ENCODE results near the gene ENTHD1. TPM values are rescaled to one million over a fixed set of nuclear protein-coding genes. Genes with fewer than 3 reads are reported as not detected.

ENTHD1 gene
- total RNA-seq, 2 experiments from 2014 or later = 0.34 TPM

DNA sequence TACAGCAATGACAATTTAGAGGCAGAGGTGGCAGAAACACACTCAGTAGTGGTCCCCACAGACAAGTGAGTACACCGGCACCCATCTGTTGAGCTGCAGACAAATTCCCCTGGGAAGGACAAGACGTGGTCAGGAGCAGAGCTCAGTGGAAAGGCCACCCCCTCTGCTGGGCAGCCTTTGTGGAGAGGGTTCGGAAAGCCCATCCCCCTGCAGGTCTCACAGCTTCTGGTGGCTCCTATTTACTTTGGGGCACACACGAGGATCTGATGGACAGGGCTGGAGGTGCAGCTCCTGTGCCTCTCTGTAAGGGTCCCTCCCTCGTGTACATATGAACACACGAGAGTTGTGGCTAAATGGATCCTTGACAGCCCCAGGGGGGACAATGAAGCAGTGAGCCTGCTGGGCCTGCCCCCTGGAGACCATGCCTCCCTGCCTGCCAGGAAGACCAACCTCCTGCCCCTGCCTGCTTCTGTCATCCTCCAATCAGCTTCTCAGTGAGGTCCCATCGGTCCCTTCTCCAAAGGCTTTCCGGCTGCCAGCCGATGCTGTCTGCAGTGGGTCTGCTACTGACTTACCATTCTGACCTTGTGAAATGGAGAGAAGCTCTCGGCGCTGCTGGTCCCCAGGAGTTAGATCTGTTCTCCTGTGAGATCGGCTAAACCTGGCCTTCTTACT lies 161.5 kb downstream of the ENTHD1 start:
- CTCF ChIA-PET = no interaction called here
- intact Hi-C loops (cut with micrococcal nuclease) = no loop called here
- no peak overlapping the region for H3K4me3 Mint-ChIP-seq

DNA sequence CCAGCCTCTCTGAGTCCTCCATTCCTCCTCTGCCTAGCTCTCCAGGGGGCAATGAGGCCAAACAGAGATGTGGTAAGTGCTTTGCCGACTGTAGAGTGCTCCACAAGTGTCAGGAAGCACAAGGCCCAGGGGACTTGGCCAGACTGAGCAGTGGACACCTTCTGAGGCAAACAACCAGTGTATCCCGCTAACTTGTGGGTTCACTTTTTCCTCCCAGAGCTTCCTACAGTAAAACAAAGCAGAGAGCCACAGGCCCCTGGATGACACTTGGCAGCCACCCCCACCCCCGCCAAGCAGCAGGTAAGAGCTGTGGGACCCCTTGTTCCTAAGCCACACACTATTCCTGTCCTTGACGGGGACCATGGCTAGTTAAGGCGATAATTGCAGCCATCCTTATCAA lies 162.1 kb downstream of the ENTHD1 start:
- TF ChIP-seq, protein P1, sequence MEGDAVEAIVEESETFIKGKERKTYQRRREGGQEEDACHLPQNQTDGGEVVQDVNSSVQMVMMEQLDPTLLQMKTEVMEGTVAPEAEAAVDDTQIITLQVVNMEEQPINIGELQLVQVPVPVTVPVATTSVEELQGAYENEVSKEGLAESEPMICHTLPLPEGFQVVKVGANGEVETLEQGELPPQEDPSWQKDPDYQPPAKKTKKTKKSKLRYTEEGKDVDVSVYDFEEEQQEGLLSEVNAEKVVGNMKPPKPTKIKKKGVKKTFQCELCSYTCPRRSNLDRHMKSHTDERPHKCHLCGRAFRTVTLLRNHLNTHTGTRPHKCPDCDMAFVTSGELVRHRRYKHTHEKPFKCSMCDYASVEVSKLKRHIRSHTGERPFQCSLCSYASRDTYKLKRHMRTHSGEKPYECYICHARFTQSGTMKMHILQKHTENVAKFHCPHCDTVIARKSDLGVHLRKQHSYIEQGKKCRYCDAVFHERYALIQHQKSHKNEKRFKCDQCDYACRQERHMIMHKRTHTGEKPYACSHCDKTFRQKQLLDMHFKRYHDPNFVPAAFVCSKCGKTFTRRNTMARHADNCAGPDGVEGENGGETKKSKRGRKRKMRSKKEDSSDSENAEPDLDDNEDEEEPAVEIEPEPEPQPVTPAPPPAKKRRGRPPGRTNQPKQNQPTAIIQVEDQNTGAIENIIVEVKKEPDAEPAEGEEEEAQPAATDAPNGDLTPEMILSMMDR (IDR thresholded peaks at IDR 0.05) = no peak
- DNase-seq = no peak
- Mint-ChIP-seq H3K27ac (no peak overlapping the region), H3K36me3 (ENCODE audit: low read depth) (no peaks in the 10 kb centered on the region), H3K4me3 (no peak overlapping the region), H3K27me3 (peaks cover 1% of the 10 kb centered on the region), H3K9me3 (no peaks in the 10 kb centered on the region), H3K4me1 (ENCODE audit: low read depth) (no peaks in the 10 kb centered on the region)
- intact Hi-C loops (cut with micrococcal nuclease) = no loop called here
- no peak for ATAC-seq
- CTCF ChIA-PET = no interaction called here
- POLR2A ChIA-PET = no interaction called here

More for the DNA sequence above, 161.5 kb downstream of the ENTHD1 start:
- POLR2A ChIA-PET = no interaction called here
- Mint-ChIP-seq H3K9me3 (no peaks in the 10 kb centered on the region), H3K4me1 (ENCODE audit: low read depth) (no peaks in the 10 kb centered on the region), H3K36me3 (ENCODE audit: low read depth) (no peaks in the 10 kb centered on the region), H3K27ac (no peak overlapping the region), H3K27me3 (peaks cover 1% of the 10 kb centered on the region)
- TF ChIP-seq, protein P1 (IDR thresholded peaks at IDR 0.05) = no peak
- ATAC-seq (no peak), DNase-seq (no peak)

DNA sequence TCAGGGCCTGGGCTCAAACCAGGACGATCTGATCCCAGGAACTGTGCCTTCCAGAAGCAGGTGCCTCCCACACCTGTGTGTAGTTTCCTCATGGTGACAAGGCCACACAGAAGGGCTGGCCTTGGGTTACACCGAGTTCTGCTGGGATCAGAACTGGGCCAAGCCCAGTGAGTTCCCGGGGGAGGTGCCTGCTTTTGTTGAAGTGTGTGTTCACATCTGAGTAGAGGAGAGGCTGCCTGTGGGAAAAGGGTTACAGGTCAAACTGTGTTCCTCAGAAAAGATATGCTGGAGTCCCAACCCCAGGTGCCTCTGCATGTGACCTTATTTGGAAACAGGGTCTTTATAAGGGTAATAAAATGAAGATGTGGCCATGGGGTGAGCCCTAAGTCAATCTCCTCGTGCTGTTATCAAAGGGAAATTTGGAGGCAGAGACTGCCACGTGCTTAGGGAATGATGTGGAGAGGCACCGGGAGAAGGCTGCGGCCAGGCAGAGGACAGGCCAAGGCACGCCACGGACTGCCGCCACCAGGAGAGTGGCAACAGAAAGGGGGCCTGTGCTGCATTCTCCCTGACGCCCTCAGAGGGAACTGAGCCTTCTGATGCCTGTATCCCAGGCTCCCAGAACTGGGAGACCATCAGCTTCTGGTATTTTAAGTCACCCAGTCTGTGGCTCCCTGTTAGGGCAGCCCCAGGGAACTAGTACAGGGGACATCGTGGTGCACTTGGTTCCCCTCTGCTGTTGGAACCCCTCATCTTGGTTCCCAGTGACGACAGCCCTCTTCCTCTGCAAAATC lies 164.2 kb downstream of the ENTHD1 start:
- Mint-ChIP-seq H3K36me3 (ENCODE audit: low read depth) (no peaks in the 10 kb centered on the region), H3K4me3 (no peak overlapping the region), H3K27me3 (no peaks in the 10 kb centered on the region), H3K9me3 (no peaks in the 10 kb centered on the region), H3K27ac (no peak overlapping the region), H3K4me1 (ENCODE audit: low read depth) (no peaks in the 10 kb centered on the region)
- TF ChIP-seq, protein P1 (IDR thresholded peaks at IDR 0.05) = no peak
- ChIA-PET CTCF (interaction anchor here (1.8 kb wide), 1 partner anchor 296 kb away, joined by 7 read pairs; no protein-coding TSS in a partner anchor), POLR2A (no interaction called here)
- no peak for DNase-seq
- intact Hi-C loops (cut with micrococcal nuclease) = no loop called here
- ATAC-seq = no peak

DNA sequence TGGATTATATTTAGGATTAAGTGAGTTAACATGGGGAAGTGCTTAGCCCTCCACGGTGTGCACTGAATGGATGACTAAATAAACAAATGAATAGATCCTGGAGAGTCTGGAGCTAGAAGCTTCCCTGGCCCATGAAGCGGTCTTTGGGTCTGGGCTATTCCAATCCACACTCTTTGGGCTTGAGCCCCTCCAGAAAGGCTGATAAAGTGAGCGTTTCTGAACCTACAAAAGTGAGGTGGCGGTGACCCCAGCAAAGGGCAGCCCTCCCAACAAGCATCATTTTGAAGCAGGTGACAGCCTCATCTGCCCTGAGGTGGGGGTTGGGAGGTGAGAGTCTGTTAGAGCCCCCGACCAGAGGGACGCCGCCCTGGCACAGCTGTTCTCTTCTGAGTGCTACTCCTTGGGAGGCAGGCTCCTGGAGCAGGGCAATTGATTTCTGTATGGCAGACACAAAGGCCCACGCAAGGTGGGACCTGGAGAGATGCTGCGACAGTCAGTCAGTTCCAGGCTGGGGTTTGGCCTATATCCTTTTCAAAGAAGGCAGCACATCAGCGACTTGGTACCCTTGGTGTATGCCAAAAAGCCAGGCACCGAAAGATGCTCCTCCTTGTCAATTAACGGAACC lies 165.2 kb downstream of the ENTHD1 start:
- TF ChIP-seq, protein P1 (IDR thresholded peaks at IDR 0.05) = no peak
- no peak overlapping the region for H3K27ac Mint-ChIP-seq
- ATAC-seq (no peak), DNase-seq (no peak)
- ChIA-PET POLR2A (no interaction called here), CTCF (no interaction called here)
- no peaks in the 10 kb centered on the region for H3K4me1 Mint-ChIP-seq (ENCODE audit: low read depth)
- H3K36me3 Mint-ChIP-seq (ENCODE audit: low read depth) = no peaks in the 10 kb centered on the region
- H3K4me3 Mint-ChIP-seq = no peak overlapping the region
- H3K9me3 Mint-ChIP-seq = no peaks in the 10 kb centered on the region
- H3K27me3 Mint-ChIP-seq = no peaks in the 10 kb centered on the region
- intact Hi-C loops (cut with micrococcal nuclease) = no loop called here

DNA sequence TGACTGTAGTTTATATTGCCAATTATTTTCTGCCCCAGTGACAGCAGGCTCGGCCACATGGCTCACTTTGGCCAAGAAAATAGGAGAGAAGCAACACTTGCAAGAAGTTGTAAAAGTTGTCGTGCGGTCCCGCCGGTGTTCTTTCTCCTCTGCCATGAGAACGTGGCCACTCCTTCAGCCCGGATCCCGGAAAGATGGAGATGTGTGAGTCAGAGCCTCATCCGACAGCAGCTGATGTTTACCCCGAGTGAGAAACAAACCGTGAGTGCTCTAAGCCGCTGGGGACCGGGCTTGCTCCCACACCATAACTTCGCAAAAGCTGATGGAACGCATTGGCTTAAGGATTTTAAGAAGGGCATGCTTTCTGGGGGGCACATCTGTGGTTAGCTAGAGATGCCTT lies 166.0 kb downstream of the ENTHD1 start:
- H3K36me3 Mint-ChIP-seq (ENCODE audit: low read depth) = no peaks in the 10 kb centered on the region
- ChIA-PET POLR2A (interaction anchor here (0.6 kb wide), 1 partner anchor 104 kb away, joined by 6 read pairs; no protein-coding TSS in a partner anchor), CTCF (no interaction called here)
- H3K4me3 Mint-ChIP-seq = no peak overlapping the region
- no peaks in the 10 kb centered on the region for H3K4me1 Mint-ChIP-seq (ENCODE audit: low read depth)
- no peaks in the 10 kb centered on the region for H3K9me3 Mint-ChIP-seq
- ATAC-seq (no peak), DNase-seq (no peak)
- H3K27me3 Mint-ChIP-seq = no peaks in the 10 kb centered on the region
- intact Hi-C loops (cut with micrococcal nuclease) = no loop called here
- no peak overlapping the region for H3K27ac Mint-ChIP-seq
- TF ChIP-seq, protein P1 (IDR thresholded peaks at IDR 0.05) = no peak
